Activated naive CD8-positive, alpha-beta T cell treated with anti-CD3 and anti-CD28 coated beads, Interleukin-2, amount 50 U/mL, for 24 hours (primary cell): ENCODE measurements around the gene RNF40.

Experiments used
- ATAC-seq: fragments of 150-1000 bp; cut with Tn5 transposase; one replicate; pipeline ENCODE4 v1.10.0; 2021
- DNase-seq: peaks from one replicate; pipeline ENCODE4 v3.0.0; 2021
- H3K27ac Mint-ChIP-seq: one replicate; pipeline ENCODE4 v1.8.0; 2021; ENCODE audit warnings: mild to moderate bottlenecking, mixed read lengths
- H3K27me3 Mint-ChIP-seq: one replicate; pipeline ENCODE4 v1.8.0; 2021; ENCODE audit warnings: mixed read lengths
- H3K36me3 Mint-ChIP-seq: one replicate; pipeline ENCODE4 v1.8.0; 2021; ENCODE audit warnings: low read depth, mixed read lengths
- H3K4me1 Mint-ChIP-seq: one replicate; pipeline ENCODE4 v1.8.0; 2021; ENCODE audit warnings: mixed read lengths
- H3K4me3 Mint-ChIP-seq: one replicate; pipeline ENCODE4 v1.8.0; 2021; ENCODE audit warnings: mild to moderate bottlenecking, moderate library complexity, mixed read lengths
- H3K9me3 Mint-ChIP-seq: one replicate; pipeline ENCODE4 v1.8.0; 2021; ENCODE audit warnings: mixed read lengths

Gene RNF40

GRCh38 chr16:30778549-30779244, 16.6 kb downstream of the RNF40 start:
- DNase-seq = no peak
- H3K4me1 Mint-ChIP-seq = peaks cover 21% of the 10 kb centered on the region
- H3K9me3 Mint-ChIP-seq = no peaks in the 10 kb centered on the region
- peaks cover 9% of the 10 kb centered on the region for H3K36me3 Mint-ChIP-seq
- no peak for ATAC-seq
- H3K27me3 Mint-ChIP-seq = no peaks in the 10 kb centered on the region
- no peak overlapping the region for H3K4me3 Mint-ChIP-seq
- H3K27ac Mint-ChIP-seq = no peak overlapping the region

GRCh38 chr16:30779596-30779995, 17.5 kb downstream of the RNF40 start:
- DNase-seq = no peak

DNA sequence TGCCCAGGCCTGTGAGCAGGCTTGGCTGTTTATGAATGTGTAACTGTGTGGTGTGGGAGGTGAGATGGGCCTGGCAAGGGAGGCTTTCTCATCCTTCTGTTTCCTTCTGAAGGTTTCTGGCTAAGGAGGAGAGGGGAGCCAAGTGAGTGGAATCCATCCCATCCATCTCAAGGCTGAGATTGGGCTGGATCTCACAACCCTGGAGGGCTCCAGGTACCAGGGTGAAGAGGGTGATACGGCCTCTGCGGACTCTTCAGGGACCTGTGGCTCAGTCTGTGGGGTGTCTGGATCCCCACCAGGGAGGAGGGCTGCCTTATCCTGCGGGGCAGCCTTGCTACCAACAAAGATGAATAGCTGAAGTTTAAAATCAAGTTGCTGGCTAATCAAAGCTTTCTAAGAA, 17.9 kb downstream of the RNF40 start:
- ATAC-seq (no peak), DNase-seq (no peak)
- Mint-ChIP-seq H3K36me3 (peaks cover 7% of the 10 kb centered on the region), H3K4me3 (no peak overlapping the region), H3K27me3 (no peaks in the 10 kb centered on the region), H3K9me3 (no peaks in the 10 kb centered on the region), H3K27ac (no peak overlapping the region), H3K4me1 (peaks cover 14% of the 10 kb centered on the region)

More at GRCh38 chr16:30779596-30779995, 17.5 kb downstream of the RNF40 start:
- H3K9me3 Mint-ChIP-seq = no peaks in the 10 kb centered on the region
- no peak for ATAC-seq
- peaks cover 17% of the 10 kb centered on the region for H3K4me1 Mint-ChIP-seq
- H3K27ac Mint-ChIP-seq = no peak overlapping the region
- no peak overlapping the region for H3K4me3 Mint-ChIP-seq
- H3K36me3 Mint-ChIP-seq = peaks cover 9% of the 10 kb centered on the region
- H3K27me3 Mint-ChIP-seq = no peaks in the 10 kb centered on the region

- ATAC-seq (no peak), DNase-seq (no peak)
- Mint-ChIP-seq H3K27ac (no peak overlapping the region), H3K9me3 (no peaks in the 10 kb centered on the region), H3K27me3 (no peaks in the 10 kb centered on the region), H3K4me3 (no peak overlapping the region), H3K36me3 (peaks cover 7% of the 10 kb centered on the region), H3K4me1 (peaks cover 14% of the 10 kb centered on the region)
Measured at GRCh38 chr16:30780549-30780948, 18.4 kb downstream of the RNF40 start.

GRCh38 chr16:30782486-30783279, 20.6 kb downstream of the RNF40 start:
- H3K27ac Mint-ChIP-seq = no peak overlapping the region
- no peaks in the 10 kb centered on the region for H3K27me3 Mint-ChIP-seq
- no peak overlapping the region for H3K4me3 Mint-ChIP-seq
- ATAC-seq (no peak), DNase-seq (no peak)
- H3K4me1 Mint-ChIP-seq = peaks cover 7% of the 10 kb centered on the region
- no peaks in the 10 kb centered on the region for H3K36me3 Mint-ChIP-seq
- no peaks in the 10 kb centered on the region for H3K9me3 Mint-ChIP-seq

- ATAC-seq = no peak
- H3K4me1 Mint-ChIP-seq = peaks cover 7% of the 10 kb centered on the region
- H3K27me3 Mint-ChIP-seq = peaks cover 4% of the 10 kb centered on the region
- no peaks in the 10 kb centered on the region for H3K36me3 Mint-ChIP-seq
- no peak overlapping the region for H3K4me3 Mint-ChIP-seq
- DNase-seq = no peak
- H3K9me3 Mint-ChIP-seq = no peaks in the 10 kb centered on the region
- H3K27ac Mint-ChIP-seq = no peak overlapping the region
Measured at GRCh38 chr16:30783280-30784109, 21.4 kb downstream of the RNF40 start.

GRCh38 chr16:30784215-30784614, 22.1 kb downstream of the RNF40 start:
- peaks cover 7% of the 10 kb centered on the region for H3K4me1 Mint-ChIP-seq
- no peak overlapping the region for H3K4me3 Mint-ChIP-seq
- H3K27ac Mint-ChIP-seq = no peak overlapping the region
- no peaks in the 10 kb centered on the region for H3K9me3 Mint-ChIP-seq
- no peak for ATAC-seq
- H3K36me3 Mint-ChIP-seq = no peaks in the 10 kb centered on the region
- DNase-seq = no peak
- H3K27me3 Mint-ChIP-seq = peaks cover 4% of the 10 kb centered on the region

DNA sequence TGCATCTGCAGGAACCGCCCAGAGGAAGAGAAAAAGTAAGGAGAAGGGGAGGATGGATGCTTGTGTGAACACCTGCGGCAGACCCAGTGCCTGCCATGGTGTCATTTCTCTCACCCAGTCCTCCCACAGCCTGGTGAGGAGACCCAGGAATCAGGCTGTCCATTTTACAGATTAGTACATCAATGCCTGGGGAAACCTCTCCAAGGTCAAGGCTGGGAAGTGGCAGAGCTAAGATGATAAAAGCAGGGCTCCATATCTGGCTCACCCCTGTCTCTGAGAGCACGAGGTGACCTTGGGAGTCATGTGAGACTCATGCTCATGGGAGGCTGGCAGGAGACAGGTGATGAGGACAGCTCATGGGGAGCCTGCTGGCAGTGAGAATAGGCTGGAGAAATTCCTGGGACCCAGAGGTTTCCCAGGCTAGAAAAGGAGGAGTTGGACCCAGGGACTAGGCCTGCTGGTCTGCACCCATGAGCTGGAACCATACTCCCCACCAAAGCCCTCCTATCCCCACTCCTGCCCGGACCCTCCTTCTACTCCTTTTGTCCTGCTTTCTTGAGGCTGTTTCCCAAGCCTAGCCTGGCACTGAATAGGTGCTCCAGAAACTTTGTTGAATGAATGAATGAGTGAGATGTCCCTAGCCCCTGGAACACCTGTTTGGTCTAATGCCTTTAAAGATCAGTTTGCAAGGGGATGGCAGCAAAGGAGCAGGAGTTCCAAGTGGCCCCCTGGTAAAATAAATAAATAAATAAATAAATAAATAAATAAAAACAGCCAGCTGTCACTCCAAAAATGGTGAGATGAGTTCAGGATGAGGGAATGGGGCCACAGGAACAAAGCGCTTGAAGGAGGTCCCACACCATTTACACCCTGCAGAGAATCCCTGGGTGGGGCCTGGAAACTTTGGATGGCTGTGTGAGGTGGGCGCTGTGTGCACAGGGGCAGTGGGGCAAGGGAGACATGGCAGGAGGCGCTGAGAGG, 23.3 kb downstream of the RNF40 start:
- ATAC-seq = no peak
- peak overlapping the region; percentile 73 for H3K4me3 Mint-ChIP-seq
- no peaks in the 10 kb centered on the region for H3K36me3 Mint-ChIP-seq
- no peaks in the 10 kb centered on the region for H3K9me3 Mint-ChIP-seq
- H3K27ac Mint-ChIP-seq = no peak overlapping the region
- no peak for DNase-seq
- H3K4me1 Mint-ChIP-seq = peaks cover 7% of the 10 kb centered on the region
- H3K27me3 Mint-ChIP-seq = peaks cover 4% of the 10 kb centered on the region

DNA sequence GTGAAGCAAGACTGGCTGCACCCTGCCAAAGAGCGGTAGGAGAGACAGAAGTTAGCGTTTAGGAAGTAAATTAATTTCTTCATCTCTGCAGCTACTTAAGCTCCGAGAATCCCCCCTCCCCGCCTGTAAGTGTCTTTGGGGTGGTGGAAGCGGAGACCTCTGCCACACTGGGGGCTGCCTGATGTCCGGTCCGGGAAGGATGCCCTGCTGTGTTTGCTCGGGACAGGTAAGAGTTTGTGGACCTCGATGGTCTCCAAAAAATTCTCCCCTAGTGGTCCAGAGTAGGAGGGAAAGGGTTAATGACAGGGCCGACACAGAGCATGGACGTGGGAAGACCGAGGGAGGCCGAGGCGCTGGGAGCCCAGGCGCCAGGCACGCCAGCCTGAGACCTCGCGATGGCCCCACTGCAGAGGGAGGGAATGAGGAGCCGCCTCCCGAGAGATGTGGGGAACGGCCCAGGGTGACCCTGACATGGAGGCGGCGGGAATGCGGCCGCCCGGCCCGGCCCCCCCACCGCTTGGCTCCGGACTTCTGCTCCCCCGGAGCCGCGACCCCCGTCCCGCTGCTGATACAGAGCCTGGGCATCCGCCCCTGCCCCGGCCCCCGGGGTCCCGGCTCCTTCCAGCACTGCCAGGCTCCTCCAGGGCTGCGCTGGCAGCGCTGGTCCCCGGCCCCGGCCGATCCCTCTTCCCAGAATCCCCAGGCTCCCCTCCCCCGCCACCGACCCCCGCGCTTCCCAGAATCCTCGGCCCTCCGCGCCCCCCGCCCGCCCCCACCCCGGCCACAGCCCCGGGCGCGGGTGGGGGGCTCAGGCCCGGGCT, 24.2 kb downstream of the RNF40 start:
- Mint-ChIP-seq H3K36me3 (no peaks in the 10 kb centered on the region), H3K4me1 (peaks cover 7% of the 10 kb centered on the region), H3K4me3 (peak overlapping the region; percentile 73), H3K27me3 (peaks cover 4% of the 10 kb centered on the region), H3K9me3 (no peaks in the 10 kb centered on the region), H3K27ac (peak overlapping the region; percentile 19)
- ATAC-seq (peak; percentile 63), DNase-seq (peak; percentile 27)

- peak; percentile 20 for ATAC-seq
- H3K27me3 Mint-ChIP-seq = peaks cover 4% of the 10 kb centered on the region
- peak; percentile 32 for DNase-seq
Measured at GRCh38 chr16:30786936-30787612, 25.0 kb downstream of the RNF40 start, which contains the start of gene ZNF629. TSS of gene ZNF629 (minus strand) at chr16:30787205. CDS start at chr16:30784482, 2,723 bp downstream.

GRCh38 chr16:30787613-30788378, 25.7 kb downstream of the RNF40 start:
- no peaks in the 10 kb centered on the region for H3K36me3 Mint-ChIP-seq
- H3K9me3 Mint-ChIP-seq = no peaks in the 10 kb centered on the region
- no peak for ATAC-seq
- H3K27me3 Mint-ChIP-seq = peaks cover 4% of the 10 kb centered on the region
- H3K4me3 Mint-ChIP-seq = peak overlapping the region; percentile 79
- DNase-seq = no peak
- H3K27ac Mint-ChIP-seq = no peak overlapping the region
- H3K4me1 Mint-ChIP-seq = peaks cover 7% of the 10 kb centered on the region

More at GRCh38 chr16:30786936-30787612, 25.0 kb downstream of the RNF40 start, which contains the start of gene ZNF629:
- Mint-ChIP-seq H3K9me3 (no peaks in the 10 kb centered on the region), H3K36me3 (no peaks in the 10 kb centered on the region), H3K4me3 (peak within 1 kb of the TSS; percentile 79), H3K27ac (peak within 1 kb of the TSS; percentile 19), H3K4me1 (peaks cover 7% of the 10 kb centered on the region)

DNA sequence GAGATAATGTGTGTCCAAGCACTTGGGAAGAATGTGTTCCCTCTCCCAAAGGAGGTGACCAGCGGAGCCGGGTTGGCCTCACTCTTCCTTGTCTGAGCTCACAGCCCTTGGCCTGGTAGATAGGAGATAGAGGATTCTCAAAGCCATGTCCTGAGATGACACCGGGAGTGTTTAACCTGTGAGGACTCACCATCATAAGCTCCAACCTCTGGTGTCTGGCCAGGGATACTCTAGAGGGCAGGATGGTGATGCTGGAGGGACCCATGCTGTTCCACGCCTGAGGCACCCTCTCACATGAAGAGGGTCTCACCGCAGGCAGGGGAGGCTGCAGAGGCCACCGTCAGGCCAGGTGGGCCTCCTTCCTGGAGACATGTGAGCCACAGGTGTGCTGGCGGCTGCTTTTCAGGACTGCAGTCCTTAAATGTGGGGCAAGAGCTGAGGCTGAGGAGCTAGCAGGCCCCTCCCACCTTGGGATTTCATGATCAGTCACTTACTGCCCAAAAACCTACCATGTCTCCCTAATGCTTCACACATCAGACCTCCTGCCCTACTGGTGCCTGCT, 31.5 kb downstream of the RNF40 start:
- H3K27ac Mint-ChIP-seq = no peak overlapping the region
- DNase-seq = no peak
- no peaks in the 10 kb centered on the region for H3K36me3 Mint-ChIP-seq
- ATAC-seq = no peak
- H3K27me3 Mint-ChIP-seq = no peaks in the 10 kb centered on the region
- H3K9me3 Mint-ChIP-seq = no peaks in the 10 kb centered on the region
- H3K4me3 Mint-ChIP-seq = no peak overlapping the region
- H3K4me1 Mint-ChIP-seq = no peaks in the 10 kb centered on the region
